ENCODE results near the gene MSH5. TPM values are rescaled to one million over a fixed set of nuclear protein-coding genes. Genes with fewer than 3 reads are reported as not detected.
A peak's percentile ranks its signal among the peaks of the same experiment; 100 is the strongest.

The MSH5 gene
- total and polyA plus RNA-seq, 9 of the 15 experiments (the other 6 are each of a cell fraction or from before 2014, with no cell fraction given), result 12.5 to 104 (median 46.6) TPM

DNA sequence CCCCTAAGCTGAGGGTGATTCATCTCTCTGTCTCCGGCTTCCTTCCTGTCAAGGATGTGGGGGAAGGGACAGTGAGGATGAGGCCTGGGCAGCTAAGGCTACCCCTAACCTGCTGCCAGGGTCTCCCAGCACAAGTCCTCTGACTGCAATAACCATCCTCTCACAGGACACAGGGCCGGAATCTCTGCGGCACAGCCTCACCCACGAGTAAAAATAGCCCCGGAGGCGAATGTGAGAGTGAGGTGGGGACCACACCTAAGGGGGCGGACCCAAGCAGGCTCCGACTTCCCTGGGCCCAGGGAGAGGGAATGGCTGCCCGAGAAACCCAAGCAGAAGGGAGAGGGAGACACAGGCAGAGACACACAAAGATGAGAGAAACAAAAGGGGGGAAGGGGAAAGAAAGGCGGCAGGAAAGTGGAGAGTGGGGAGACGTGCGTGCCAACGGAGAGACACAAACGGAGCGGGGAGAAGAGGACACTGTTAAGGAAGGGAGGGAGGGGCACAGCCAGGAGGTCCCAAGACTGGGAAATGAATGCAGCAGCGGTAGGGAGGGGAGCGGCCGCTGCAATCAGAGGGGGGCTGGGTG lies 4.9 kb upstream of the MSH5 start (continued):
- TF ChIP-seq RUNX1 (IDR thresholded peaks at IDR 0.05; ENCODE audit: low read depth) (no peak), ESRRA (IDR thresholded peaks at IDR 0.05; ENCODE audit: borderline replicate concordance, low read depth) (no peak), ZNF3 (CRISPR knock-in tag; IDR thresholded peaks at IDR 0.05) (no peak), PHF21A (IDR thresholded peaks at IDR 0.05; ENCODE audit: borderline replicate concordance, low read depth) (no peak), KAT7 (CRISPR knock-in tag; IDR thresholded peaks at IDR 0.05; ENCODE audit: borderline replicate concordance) (no peak), KDM1A (IDR thresholded peaks at IDR 0.05) (no peak), ZNF311 (CRISPR knock-in tag; IDR thresholded peaks at IDR 0.05) (no peak), ZC3H4 (CRISPR knock-in tag; IDR thresholded peaks at IDR 0.05; ENCODE audit: borderline replicate concordance) (no peak), MAFK (IDR thresholded peaks at IDR 0.05; ENCODE audit: low read length) (no peak), TCF7L2 (IDR thresholded peaks at IDR 0.05; ENCODE audit: low read depth, low read length) (no peak), JUND (IDR thresholded peaks at IDR 0.05; ENCODE audit: borderline replicate concordance, low read depth, low read length) (peak; percentile 99), JUND (tag; IDR thresholded peaks at IDR 0.05; ENCODE audit: borderline replicate concordance, low read depth, low read length) (peak; percentile 99), JUNB (CRISPR knock-in tag; conservative IDR thresholded peaks at IDR 0.05) (no peak), ZBTB17 (CRISPR knock-in tag; IDR thresholded peaks at IDR 0.05) (0 out of 2 replicates have a peak, but pooled peaks have one; percentile 32)
- TF ChIP-seq, protein P1, sequence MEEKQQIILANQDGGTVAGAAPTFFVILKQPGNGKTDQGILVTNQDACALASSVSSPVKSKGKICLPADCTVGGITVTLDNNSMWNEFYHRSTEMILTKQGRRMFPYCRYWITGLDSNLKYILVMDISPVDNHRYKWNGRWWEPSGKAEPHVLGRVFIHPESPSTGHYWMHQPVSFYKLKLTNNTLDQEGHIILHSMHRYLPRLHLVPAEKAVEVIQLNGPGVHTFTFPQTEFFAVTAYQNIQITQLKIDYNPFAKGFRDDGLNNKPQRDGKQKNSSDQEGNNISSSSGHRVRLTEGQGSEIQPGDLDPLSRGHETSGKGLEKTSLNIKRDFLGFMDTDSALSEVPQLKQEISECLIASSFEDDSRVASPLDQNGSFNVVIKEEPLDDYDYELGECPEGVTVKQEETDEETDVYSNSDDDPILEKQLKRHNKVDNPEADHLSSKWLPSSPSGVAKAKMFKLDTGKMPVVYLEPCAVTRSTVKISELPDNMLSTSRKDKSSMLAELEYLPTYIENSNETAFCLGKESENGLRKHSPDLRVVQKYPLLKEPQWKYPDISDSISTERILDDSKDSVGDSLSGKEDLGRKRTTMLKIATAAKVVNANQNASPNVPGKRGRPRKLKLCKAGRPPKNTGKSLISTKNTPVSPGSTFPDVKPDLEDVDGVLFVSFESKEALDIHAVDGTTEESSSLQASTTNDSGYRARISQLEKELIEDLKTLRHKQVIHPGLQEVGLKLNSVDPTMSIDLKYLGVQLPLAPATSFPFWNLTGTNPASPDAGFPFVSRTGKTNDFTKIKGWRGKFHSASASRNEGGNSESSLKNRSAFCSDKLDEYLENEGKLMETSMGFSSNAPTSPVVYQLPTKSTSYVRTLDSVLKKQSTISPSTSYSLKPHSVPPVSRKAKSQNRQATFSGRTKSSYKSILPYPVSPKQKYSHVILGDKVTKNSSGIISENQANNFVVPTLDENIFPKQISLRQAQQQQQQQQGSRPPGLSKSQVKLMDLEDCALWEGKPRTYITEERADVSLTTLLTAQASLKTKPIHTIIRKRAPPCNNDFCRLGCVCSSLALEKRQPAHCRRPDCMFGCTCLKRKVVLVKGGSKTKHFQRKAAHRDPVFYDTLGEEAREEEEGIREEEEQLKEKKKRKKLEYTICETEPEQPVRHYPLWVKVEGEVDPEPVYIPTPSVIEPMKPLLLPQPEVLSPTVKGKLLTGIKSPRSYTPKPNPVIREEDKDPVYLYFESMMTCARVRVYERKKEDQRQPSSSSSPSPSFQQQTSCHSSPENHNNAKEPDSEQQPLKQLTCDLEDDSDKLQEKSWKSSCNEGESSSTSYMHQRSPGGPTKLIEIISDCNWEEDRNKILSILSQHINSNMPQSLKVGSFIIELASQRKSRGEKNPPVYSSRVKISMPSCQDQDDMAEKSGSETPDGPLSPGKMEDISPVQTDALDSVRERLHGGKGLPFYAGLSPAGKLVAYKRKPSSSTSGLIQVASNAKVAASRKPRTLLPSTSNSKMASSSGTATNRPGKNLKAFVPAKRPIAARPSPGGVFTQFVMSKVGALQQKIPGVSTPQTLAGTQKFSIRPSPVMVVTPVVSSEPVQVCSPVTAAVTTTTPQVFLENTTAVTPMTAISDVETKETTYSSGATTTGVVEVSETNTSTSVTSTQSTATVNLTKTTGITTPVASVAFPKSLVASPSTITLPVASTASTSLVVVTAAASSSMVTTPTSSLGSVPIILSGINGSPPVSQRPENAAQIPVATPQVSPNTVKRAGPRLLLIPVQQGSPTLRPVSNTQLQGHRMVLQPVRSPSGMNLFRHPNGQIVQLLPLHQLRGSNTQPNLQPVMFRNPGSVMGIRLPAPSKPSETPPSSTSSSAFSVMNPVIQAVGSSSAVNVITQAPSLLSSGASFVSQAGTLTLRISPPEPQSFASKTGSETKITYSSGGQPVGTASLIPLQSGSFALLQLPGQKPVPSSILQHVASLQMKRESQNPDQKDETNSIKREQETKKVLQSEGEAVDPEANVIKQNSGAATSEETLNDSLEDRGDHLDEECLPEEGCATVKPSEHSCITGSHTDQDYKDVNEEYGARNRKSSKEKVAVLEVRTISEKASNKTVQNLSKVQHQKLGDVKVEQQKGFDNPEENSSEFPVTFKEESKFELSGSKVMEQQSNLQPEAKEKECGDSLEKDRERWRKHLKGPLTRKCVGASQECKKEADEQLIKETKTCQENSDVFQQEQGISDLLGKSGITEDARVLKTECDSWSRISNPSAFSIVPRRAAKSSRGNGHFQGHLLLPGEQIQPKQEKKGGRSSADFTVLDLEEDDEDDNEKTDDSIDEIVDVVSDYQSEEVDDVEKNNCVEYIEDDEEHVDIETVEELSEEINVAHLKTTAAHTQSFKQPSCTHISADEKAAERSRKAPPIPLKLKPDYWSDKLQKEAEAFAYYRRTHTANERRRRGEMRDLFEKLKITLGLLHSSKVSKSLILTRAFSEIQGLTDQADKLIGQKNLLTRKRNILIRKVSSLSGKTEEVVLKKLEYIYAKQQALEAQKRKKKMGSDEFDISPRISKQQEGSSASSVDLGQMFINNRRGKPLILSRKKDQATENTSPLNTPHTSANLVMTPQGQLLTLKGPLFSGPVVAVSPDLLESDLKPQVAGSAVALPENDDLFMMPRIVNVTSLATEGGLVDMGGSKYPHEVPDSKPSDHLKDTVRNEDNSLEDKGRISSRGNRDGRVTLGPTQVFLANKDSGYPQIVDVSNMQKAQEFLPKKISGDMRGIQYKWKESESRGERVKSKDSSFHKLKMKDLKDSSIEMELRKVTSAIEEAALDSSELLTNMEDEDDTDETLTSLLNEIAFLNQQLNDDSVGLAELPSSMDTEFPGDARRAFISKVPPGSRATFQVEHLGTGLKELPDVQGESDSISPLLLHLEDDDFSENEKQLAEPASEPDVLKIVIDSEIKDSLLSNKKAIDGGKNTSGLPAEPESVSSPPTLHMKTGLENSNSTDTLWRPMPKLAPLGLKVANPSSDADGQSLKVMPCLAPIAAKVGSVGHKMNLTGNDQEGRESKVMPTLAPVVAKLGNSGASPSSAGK (IDR thresholded peaks at IDR 0.05), result no peak
- TF ChIP-seq, protein P2, sequence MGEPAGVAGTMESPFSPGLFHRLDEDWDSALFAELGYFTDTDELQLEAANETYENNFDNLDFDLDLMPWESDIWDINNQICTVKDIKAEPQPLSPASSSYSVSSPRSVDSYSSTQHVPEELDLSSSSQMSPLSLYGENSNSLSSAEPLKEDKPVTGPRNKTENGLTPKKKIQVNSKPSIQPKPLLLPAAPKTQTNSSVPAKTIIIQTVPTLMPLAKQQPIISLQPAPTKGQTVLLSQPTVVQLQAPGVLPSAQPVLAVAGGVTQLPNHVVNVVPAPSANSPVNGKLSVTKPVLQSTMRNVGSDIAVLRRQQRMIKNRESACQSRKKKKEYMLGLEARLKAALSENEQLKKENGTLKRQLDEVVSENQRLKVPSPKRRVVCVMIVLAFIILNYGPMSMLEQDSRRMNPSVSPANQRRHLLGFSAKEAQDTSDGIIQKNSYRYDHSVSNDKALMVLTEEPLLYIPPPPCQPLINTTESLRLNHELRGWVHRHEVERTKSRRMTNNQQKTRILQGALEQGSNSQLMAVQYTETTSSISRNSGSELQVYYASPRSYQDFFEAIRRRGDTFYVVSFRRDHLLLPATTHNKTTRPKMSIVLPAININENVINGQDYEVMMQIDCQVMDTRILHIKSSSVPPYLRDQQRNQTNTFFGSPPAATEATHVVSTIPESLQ (CRISPR knock-in tag; IDR thresholded peaks at IDR 0.05), result no peak; the same call in 1 of the 2 replicates
